Transverse colon (tissue), 4 donors: ENCODE data around the gene RBM8A. TPM values are rescaled to one million over a fixed set of nuclear protein-coding genes. Genes with fewer than 3 reads are reported as not detected.

Experiments
- total RNA-seq, 4 donors: library from RNA; depleted of rRNA; stranded (reverse); fragments of >200 nt; gene quantifications; one replicate each; pipeline ENCODE4 v1.1.0, GENCODE V29; 2016

Gene RBM8A
- total RNA-seq, 4 donors from 2014 or later = 23.6 to 122 (median 99.1) TPM

Other genes starting within 250 kb of the RBM8A start
- gene PDZK1, start 220.1 kb downstream of the RBM8A start, total RNA-seq = 1 to 10 TPM in 3 of 4 donors, not detected in 1; 1.9 to 3.0 (median 2.2) TPM
- gene CD160, start 208.0 kb downstream of the RBM8A start, total RNA-seq = 1 to 10 TPM in 1 of 4 donors, under 1 TPM in 1, not detected in 2; 0.82 to 1.6 TPM
- gene RNF115, start 103.4 kb downstream of the RBM8A start, total RNA-seq = 10 to 100 TPM in 3 of 4 donors, 1 to 10 TPM in 1; 6.4 to 21.5 (median 13.3) TPM
- 10 to 100 TPM; 13.1 to 77.2 (median 29.0) TPM for gene POLR3C, start 103.3 kb downstream of the RBM8A start, total RNA-seq
- 1 to 10 TPM in 2 of 4 donors, under 1 TPM in 1, not detected in 1; 0.95 to 2.2 (median 1.1) TPM for gene NUDT17, start 81.9 kb downstream of the RBM8A start, total RNA-seq
- 10 to 100 TPM; 10.2 to 71.6 (median 17.8) TPM for gene PIAS3, start 68.4 kb downstream of the RBM8A start, total RNA-seq
- 1 to 10 TPM in 3 of 4 donors, not detected in 1; 1.1 to 1.8 (median 1.4) TPM for gene ANKRD35, start 41.6 kb downstream of the RBM8A start, total RNA-seq
- gene ITGA10, start 17.4 kb downstream of the RBM8A start, total RNA-seq = 10 to 100 TPM in 1 of 4 donors, 1 to 10 TPM in 3; 2.2 to 18.1 (median 5.4) TPM
- gene PEX11B, start 8.8 kb downstream of the RBM8A start, total RNA-seq = 10 to 100 TPM in 3 of 4 donors, 1 to 10 TPM in 1; 8.8 to 38.9 (median 27.0) TPM
- 10 to 100 TPM in 2 of 4 donors, 1 to 10 TPM in 2; 7.2 to 12.5 (median 9.8) TPM for gene LIX1L, start 30.5 kb upstream of the RBM8A start, total RNA-seq
- gene ANKRD34A, start 37.1 kb upstream of the RBM8A start, total RNA-seq = 1 to 10 TPM in 1 of 4 donors, under 1 TPM in 2, not detected in 1; 0.41 to 4.1 (median 0.64) TPM
- gene POLR3GL, start 37.2 kb upstream of the RBM8A start, total RNA-seq = 10 to 100 TPM in 3 of 4 donors, 1 to 10 TPM in 1; 1.2 to 23.7 (median 14.4) TPM
- 1,000 to 10,000 TPM in 2 of 4 donors, 100 to 1,000 TPM in 2; 296 to 2,602 (median 982) TPM for gene TXNIP, start 69.1 kb upstream of the RBM8A start, total RNA-seq
- gene HJV, start 94.3 kb upstream of the RBM8A start, total RNA-seq = under 1 TPM in 1 of 4 donors, not detected in 3; 0.27 TPM
- gene NBPF10, start 217.3 kb upstream of the RBM8A start, total RNA-seq = 1 to 10 TPM; 1.9 to 7.2 (median 2.3) TPM